DND-41 (cell line): Measurements from ENCODE around the gene ACSM6.

Experiments
- EZH2 ChIP-seq: IDR thresholded peaks from 3 replicates; pipeline ENCODE4 v1.6.1; 2012; ENCODE audit warnings: borderline replicate concordance, low read depth, mild to moderate bottlenecking, moderate library complexity, low read length, inconsistent platforms; ENCODE audit not compliant: severe bottlenecking
- TF ChIP-seq, protein P1 (sequence below): IDR thresholded peaks from 2 replicates; pipeline ENCODE4 v1.5.1; 2012; ENCODE audit warnings: borderline replicate concordance, low read length, moderate library complexity, mild to moderate bottlenecking; ENCODE audit not compliant: poor library complexity, severe bottlenecking; ENCODE audit errors: extremely low read depth

DNA sequence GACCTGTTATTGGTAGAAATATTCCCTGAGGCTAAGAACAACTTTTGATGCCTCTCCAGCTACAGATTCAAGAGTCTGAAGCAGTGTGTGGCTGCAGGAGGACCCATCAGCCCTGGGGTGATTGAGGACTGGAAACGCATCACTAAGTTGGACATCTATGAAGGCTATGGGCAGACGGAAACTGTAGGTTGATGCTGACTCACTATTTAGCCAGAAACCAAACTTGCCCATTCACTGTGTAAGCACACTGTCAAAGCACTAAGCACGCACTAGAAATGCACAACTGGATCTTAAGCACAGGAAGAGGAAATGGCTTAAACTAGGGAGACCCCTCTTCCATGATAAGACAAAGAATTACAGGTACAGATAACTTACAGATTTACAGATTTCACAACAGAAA is 20.8 kb downstream of the ACSM6 start:
- no peak for TF ChIP-seq EZH2
- TF ChIP-seq, protein P1, sequence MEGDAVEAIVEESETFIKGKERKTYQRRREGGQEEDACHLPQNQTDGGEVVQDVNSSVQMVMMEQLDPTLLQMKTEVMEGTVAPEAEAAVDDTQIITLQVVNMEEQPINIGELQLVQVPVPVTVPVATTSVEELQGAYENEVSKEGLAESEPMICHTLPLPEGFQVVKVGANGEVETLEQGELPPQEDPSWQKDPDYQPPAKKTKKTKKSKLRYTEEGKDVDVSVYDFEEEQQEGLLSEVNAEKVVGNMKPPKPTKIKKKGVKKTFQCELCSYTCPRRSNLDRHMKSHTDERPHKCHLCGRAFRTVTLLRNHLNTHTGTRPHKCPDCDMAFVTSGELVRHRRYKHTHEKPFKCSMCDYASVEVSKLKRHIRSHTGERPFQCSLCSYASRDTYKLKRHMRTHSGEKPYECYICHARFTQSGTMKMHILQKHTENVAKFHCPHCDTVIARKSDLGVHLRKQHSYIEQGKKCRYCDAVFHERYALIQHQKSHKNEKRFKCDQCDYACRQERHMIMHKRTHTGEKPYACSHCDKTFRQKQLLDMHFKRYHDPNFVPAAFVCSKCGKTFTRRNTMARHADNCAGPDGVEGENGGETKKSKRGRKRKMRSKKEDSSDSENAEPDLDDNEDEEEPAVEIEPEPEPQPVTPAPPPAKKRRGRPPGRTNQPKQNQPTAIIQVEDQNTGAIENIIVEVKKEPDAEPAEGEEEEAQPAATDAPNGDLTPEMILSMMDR, result no peak
